ENCODE results near the gene GRHPR.

DNA sequence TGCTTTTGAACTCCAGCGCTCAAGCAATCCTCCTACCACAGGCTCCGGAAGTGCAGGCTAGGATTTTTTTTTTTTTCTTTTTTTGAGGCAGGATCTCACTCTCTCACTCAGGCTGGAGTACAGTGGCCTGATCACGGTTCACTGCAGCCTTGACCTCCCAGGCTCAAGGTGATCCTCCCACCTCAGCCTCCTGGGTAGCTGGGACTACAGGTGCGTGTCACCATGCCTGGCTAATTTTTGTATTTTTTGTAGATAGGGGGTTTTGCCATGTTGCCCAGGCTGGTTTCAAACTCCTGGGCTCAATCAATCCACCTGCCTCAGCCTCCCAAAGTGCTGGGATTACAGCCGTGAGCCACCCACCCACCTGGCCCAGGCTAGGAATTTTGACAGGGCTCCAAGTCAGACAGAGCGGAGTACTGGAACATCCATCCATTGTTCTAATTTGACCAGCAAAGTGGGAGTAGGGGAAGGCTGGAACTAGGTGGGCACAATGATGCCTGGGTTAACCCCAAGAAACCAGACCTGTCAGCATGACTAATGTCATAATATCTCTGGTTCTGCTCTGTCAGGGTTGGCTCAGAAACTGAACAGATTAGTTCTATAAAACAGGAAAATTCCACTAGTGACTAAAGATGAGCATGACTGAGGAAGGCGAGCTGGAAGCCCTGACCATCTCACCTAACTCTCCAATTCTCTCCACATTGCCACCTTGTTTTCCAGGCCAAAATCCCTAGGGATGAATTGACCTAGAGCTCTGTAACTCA lies 33.6 kb downstream of the GRHPR start:
- TF ChIP-seq, protein P1, sequence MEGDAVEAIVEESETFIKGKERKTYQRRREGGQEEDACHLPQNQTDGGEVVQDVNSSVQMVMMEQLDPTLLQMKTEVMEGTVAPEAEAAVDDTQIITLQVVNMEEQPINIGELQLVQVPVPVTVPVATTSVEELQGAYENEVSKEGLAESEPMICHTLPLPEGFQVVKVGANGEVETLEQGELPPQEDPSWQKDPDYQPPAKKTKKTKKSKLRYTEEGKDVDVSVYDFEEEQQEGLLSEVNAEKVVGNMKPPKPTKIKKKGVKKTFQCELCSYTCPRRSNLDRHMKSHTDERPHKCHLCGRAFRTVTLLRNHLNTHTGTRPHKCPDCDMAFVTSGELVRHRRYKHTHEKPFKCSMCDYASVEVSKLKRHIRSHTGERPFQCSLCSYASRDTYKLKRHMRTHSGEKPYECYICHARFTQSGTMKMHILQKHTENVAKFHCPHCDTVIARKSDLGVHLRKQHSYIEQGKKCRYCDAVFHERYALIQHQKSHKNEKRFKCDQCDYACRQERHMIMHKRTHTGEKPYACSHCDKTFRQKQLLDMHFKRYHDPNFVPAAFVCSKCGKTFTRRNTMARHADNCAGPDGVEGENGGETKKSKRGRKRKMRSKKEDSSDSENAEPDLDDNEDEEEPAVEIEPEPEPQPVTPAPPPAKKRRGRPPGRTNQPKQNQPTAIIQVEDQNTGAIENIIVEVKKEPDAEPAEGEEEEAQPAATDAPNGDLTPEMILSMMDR (IDR thresholded peaks at IDR 0.05): no peak
- no peak for TF ChIP-seq POLR2A (IDR thresholded peaks at IDR 0.05)

All from lower leg skin (tissue), 3 donors.